ENCODE measurements around the gene SEZ6L2.
A peak's percentile ranks its signal among the peaks of the same experiment; 100 is the strongest.

Gene SEZ6L2

GRCh38 chr16:29901607-29901945, 2.2 kb upstream of the SEZ6L2 start:
- DNase-seq, result no peak
- H3K4me2 ChIP-seq (ENCODE audit: low read depth, low read length), result no peak overlapping the region
- no peaks in the 10 kb centered on the region for H3K36me3 ChIP-seq (replicated peaks; ENCODE audit: insufficient read depth, low read length)
- no peak overlapping the region for H3K27ac ChIP-seq (ENCODE audit: low read length)
- TF ChIP-seq CTCF (IDR thresholded peaks at IDR 0.05; ENCODE audit: low read length) (no peak), EZH2 (optimal IDR thresholded peaks at IDR 0.05; ENCODE audit: low read depth, low read length) (no peak), EZH2phosphoT487 (IDR thresholded peaks at IDR 0.05; ENCODE audit: low read length) (no peak)
- H3K27me3 ChIP-seq (replicated peaks; ENCODE audit: insufficient read depth, low read length), result peaks cover 47% of the 10 kb centered on the region
- H2AFZ ChIP-seq (ENCODE audit: low read length), result no peak overlapping the region
- H3K4me3 ChIP-seq (ENCODE audit: low read length), result no peak overlapping the region
- no peaks in the 10 kb centered on the region for H3F3A ChIP-seq (ENCODE audit: insufficient read depth, low read length)
- no peaks in the 10 kb centered on the region for H4K20me1 ChIP-seq (ENCODE audit: insufficient read depth, low read length)
- H3K79me2 ChIP-seq (ENCODE audit: low read length), result no peaks in the 10 kb centered on the region
- no peaks in the 10 kb centered on the region for H3K9me3 ChIP-seq (replicated peaks; ENCODE audit: insufficient read depth, low read length)
- H3K4me1 ChIP-seq (ENCODE audit: low read length), result 0 out of 2 replicates have a peak, but pooled peaks cover 4% of the 10 kb centered on the region
- no peaks in the 10 kb centered on the region for H3K9me2 ChIP-seq (replicated peaks; ENCODE audit: insufficient read depth, low read length)
- H3K9ac ChIP-seq (ENCODE audit: low read length), result no peak overlapping the region

DNA sequence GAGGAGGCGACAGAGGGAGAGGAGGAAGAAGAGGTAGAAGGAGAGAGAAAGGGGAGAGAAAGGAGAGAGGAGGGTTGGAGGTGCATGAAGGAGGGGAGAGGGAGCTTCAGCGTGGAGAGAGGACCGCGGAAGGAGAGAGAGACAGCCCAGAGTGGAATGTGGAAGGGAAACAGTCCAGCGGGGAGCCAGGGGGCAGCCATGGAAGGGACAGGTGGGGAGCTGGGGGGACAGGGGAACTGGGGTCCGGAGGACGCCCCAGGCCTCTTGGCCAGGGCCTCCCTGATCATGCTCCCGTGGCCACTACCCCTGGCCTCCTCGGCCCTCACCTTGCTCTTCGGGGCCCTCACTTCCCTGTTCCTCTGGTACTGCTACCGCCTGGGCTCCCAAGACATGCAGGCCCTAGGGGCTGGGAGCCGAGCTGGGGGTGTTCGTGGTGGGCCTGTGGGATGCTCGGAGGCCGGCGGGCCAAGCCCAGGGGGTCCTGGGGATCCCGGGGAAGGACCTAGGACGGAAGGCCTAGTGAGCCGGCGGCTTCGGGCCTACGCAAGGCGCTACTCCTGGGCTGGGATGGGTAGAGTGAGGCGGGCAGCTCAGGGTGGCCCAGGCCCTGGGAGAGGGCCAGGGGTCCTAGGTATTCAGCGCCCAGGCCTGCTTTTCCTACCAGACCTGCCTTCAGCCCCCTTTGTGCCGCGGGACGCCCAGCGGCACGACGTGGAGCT, 1.7 kb upstream of the SEZ6L2 start:
- Histone ChIP-seq H3K79me2 (ENCODE audit: low read length) (no peaks in the 10 kb centered on the region), H3K4me1 (ENCODE audit: low read length) (0 out of 2 replicates have a peak, but pooled peaks cover 4% of the 10 kb centered on the region), H3K4me2 (ENCODE audit: low read depth, low read length) (peak overlapping the region; percentile 99; the same call in 1 of the 2 replicates), H3K9me3 (replicated peaks; ENCODE audit: insufficient read depth, low read length) (no peaks in the 10 kb centered on the region), H3K27ac (ENCODE audit: low read length) (no peak overlapping the region), H4K20me1 (ENCODE audit: insufficient read depth, low read length) (no peaks in the 10 kb centered on the region), H3K9me2 (replicated peaks; ENCODE audit: insufficient read depth, low read length) (no peaks in the 10 kb centered on the region), H3F3A (ENCODE audit: insufficient read depth, low read length) (no peaks in the 10 kb centered on the region), H3K27me3 (replicated peaks; ENCODE audit: insufficient read depth, low read length) (peaks cover 48% of the 10 kb centered on the region), H3K36me3 (replicated peaks; ENCODE audit: insufficient read depth, low read length) (no peaks in the 10 kb centered on the region), H3K9ac (ENCODE audit: low read length) (no peak overlapping the region), H2AFZ (ENCODE audit: low read length) (peak overlapping the region; percentile 83), H3K4me3 (ENCODE audit: low read length) (peak overlapping the region; percentile 57; the same call in 1 of the 2 replicates)
- no peak for DNase-seq
- TF ChIP-seq CTCF (IDR thresholded peaks at IDR 0.05; ENCODE audit: low read length) (no peak), EZH2 (optimal IDR thresholded peaks at IDR 0.05; ENCODE audit: low read depth, low read length) (no peak), EZH2phosphoT487 (IDR thresholded peaks at IDR 0.05; ENCODE audit: low read length) (no peak)

- H3K79me2 ChIP-seq (ENCODE audit: low read length), result no peaks in the 10 kb centered on the region
- H3K4me2 ChIP-seq (ENCODE audit: low read depth, low read length), result peak within 1 kb of the TSS; percentile 99
- H3K9me3 ChIP-seq (replicated peaks; ENCODE audit: insufficient read depth, low read length), result no peaks in the 10 kb centered on the region
- no peak for TF ChIP-seq CTCF (IDR thresholded peaks at IDR 0.05; ENCODE audit: low read length)
- H3K27me3 ChIP-seq (replicated peaks; ENCODE audit: insufficient read depth, low read length), result peaks cover 55% of the 10 kb centered on the region
- no peaks in the 10 kb centered on the region for H3K36me3 ChIP-seq (replicated peaks; ENCODE audit: insufficient read depth, low read length)
- H3K9ac ChIP-seq (ENCODE audit: low read length), result no peak within 1 kb of the TSS
- H2AFZ ChIP-seq (ENCODE audit: low read length), result peak within 1 kb of the TSS; percentile 83
- H3K4me3 ChIP-seq (ENCODE audit: low read length), result peak within 1 kb of the TSS; percentile 57
- no peak within 1 kb of the TSS for H3K27ac ChIP-seq (ENCODE audit: low read length)
- DNase-seq, result peak; percentile 73
- H4K20me1 ChIP-seq (ENCODE audit: insufficient read depth, low read length), result no peaks in the 10 kb centered on the region
- H3F3A ChIP-seq (ENCODE audit: insufficient read depth, low read length), result no peaks in the 10 kb centered on the region
- H3K9me2 ChIP-seq (replicated peaks; ENCODE audit: insufficient read depth, low read length), result no peaks in the 10 kb centered on the region
- H3K4me1 ChIP-seq (ENCODE audit: low read length), result 0 out of 2 replicates have a peak, but pooled peaks cover 4% of the 10 kb centered on the region
Observed at GRCh38 chr16:29900102-29900887, 945 bp upstream of the SEZ6L2 start, which contains the start of gene ASPHD1. Gene ASPHD1 (plus strand): TSS chr16:29900488. CDS start chr16:29900972, 484 bp downstream.
